22Rv1 (cell line): ENCODE measurements around the gene MIX23.

Experiments used
- H3K27ac ChIP-seq: fragments of 450-650 bp; 2 replicates; pipeline ENCODE4 v1.5.1; 2017
- ZFX ChIP-seq: fragments of 450-650 bp; IDR thresholded peaks from 2 replicates; pipeline ENCODE4 v1.6.1; 2017; ENCODE audit warnings: antibody characterized with exemption, borderline replicate concordance
- TF ChIP-seq, protein P1 (sequence below): fragments of 450-650 bp; IDR thresholded peaks from 2 replicates; pipeline ENCODE4 v1.5.1; 2017; ENCODE audit warnings: mild to moderate bottlenecking

MIX23 gene

GRCh38 chr3:122383771-122384697, 1.0 kb upstream of the MIX23 start, which contains the start of gene FAM162A:
Gene FAM162A, plus strand, starts transcription at chr3:122384182. Its CDS starts 84 bp downstream, at chr3:122384266.
- peak within 1 kb of the TSS; percentile 87 for H3K27ac ChIP-seq
- TF ChIP-seq, protein P1, sequence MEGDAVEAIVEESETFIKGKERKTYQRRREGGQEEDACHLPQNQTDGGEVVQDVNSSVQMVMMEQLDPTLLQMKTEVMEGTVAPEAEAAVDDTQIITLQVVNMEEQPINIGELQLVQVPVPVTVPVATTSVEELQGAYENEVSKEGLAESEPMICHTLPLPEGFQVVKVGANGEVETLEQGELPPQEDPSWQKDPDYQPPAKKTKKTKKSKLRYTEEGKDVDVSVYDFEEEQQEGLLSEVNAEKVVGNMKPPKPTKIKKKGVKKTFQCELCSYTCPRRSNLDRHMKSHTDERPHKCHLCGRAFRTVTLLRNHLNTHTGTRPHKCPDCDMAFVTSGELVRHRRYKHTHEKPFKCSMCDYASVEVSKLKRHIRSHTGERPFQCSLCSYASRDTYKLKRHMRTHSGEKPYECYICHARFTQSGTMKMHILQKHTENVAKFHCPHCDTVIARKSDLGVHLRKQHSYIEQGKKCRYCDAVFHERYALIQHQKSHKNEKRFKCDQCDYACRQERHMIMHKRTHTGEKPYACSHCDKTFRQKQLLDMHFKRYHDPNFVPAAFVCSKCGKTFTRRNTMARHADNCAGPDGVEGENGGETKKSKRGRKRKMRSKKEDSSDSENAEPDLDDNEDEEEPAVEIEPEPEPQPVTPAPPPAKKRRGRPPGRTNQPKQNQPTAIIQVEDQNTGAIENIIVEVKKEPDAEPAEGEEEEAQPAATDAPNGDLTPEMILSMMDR: peak; percentile 91
- TF ChIP-seq ZFX: no peak

DNA sequence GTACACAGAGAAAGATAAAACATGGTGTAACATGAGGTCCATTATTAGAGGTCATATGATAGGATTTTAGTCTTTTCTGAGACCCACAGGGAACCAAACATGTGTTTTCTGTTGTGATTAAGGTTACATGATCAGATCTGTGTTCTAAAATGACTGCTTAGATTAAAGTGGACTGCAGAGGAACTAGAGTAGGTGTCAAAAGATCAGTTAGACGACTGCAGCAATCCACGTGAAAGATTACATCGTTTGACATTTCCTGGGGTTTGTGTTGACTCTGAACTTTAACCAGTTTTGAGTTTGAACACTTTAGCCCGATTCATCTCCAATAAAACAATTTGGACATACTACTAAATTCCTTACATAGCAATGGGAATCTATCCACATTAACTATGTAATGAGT, 5.1 kb downstream of the MIX23 start:
- TF ChIP-seq ZFX: no peak
- TF ChIP-seq, protein P1: no peak
- H3K27ac ChIP-seq: no peak overlapping the region

DNA sequence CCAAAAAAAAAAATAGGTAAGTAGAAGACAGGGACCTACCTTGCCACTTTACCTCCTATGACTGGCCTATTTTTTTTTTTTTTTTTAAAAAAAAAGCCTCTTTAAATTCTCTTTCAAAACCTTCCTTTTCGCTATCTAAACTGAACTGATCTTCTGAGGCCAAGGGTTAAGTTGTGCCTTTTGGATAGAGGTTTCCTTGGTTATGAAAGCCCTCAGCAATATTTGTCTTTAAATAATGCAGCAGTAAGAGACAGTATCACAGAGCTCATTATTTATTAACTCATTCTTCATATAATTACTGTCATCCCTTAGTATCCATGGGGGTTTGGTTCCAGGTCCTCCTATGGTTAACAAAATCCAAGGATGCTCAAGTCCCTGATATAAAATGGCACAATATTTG, 9.0 kb downstream of the MIX23 start:
- TF ChIP-seq ZFX: no peak
- TF ChIP-seq, protein P1: no peak
- H3K27ac ChIP-seq: no peak overlapping the region

GRCh38 chr3:122366379-122366749, 16.7 kb downstream of the MIX23 start:
- H3K27ac ChIP-seq: peak overlapping the region; percentile 91

GRCh38 chr3:122365582-122366378, 17.3 kb downstream of the MIX23 start:
- peak overlapping the region; percentile 91 for H3K27ac ChIP-seq

More at GRCh38 chr3:122366379-122366749, 16.7 kb downstream of the MIX23 start:
- TF ChIP-seq, protein P1: no peak
- TF ChIP-seq ZFX: no peak

DNA sequence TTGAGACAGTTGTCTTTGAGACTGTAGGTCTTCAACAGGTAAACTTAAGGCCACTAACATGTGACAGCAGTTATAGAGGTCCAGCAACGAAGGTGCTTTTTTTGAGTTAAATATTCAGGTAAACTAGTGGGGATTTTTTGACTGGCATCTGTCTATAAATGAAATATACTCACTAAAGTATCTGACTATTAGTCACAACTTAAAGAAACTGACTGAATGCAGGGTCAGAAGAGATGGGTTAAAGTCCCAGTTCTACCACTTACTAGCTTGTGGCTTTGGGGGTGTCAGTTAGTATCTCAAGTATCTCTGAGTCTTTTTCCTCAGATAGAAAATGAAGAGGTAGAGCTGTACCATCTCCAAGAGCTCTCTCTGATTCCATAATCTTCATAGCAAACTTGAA, 18.0 kb downstream of the MIX23 start:
- TF ChIP-seq ZFX: no peak
- TF ChIP-seq, protein P1: no peak

GRCh38 chr3:122364490-122364889, 18.5 kb downstream of the MIX23 start:
- no peak for TF ChIP-seq ZFX
- TF ChIP-seq, protein P1: no peak
- H3K27ac ChIP-seq: peak overlapping the region; percentile 91

More for the DNA sequence above, 18.0 kb downstream of the MIX23 start:
- H3K27ac ChIP-seq: peak overlapping the region; percentile 91
